GM08714 (cell line): Measurements from ENCODE around the gene FIBCD1.

Experiments
- H3K4me3 ChIP-seq: fragments of 200-500 bp; sonication (Bioruptor generic); 2 replicates; pipeline ENCODE4 v1.5.1; 2014; ENCODE audit warnings: mild to moderate bottlenecking, low read length, inconsistent platforms
- ZNF274 ChIP-seq: IDR thresholded peaks from 2 replicates; pipeline ENCODE4 v1.6.1; 2012; ENCODE audit warnings: mild to moderate bottlenecking, low read depth, low read length

Gene FIBCD1

GRCh38 chr9:130890870-130891687 is 48.0 kb downstream of the FIBCD1 start:
- TF ChIP-seq ZNF274 = no peak
- no peak overlapping the region for H3K4me3 ChIP-seq

GRCh38 chr9:130890124-130890523 is 48.9 kb downstream of the FIBCD1 start:
- no peak for TF ChIP-seq ZNF274
- H3K4me3 ChIP-seq = no peak overlapping the region

DNA sequence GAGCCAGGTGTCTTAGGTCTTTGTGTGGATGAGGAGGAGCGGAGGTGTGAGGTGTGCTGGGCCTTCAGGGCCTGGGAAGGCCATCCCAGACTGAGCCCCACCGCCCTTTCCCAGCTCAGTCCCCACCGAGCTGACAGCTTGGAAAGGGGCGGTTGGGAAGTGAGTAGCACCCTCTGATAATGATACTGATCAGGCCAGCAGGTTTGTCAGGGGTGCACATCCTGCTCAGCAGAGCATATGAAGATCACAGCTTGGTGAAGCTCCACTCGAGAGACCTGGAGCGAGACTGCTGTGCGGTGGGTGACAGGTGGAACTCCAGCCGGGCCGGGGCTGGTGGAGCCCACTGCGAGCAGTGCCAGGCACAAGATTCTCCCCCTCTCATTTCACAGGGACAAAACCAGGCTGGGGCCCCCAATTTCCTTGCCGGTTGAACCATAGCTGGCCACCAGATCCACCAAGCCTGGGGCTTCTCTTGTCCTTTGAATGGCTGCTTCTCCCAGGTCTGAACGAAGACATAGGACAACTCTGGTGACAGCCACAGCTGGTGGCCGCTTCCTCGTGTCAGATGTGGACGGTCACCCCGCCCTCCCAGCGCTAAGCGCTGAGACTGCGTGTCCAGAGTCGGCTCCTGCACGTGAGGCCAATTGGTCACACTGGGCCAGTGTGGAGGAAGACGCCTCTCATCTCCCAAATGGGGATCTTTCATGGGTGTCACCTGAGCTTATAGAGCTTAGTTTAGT is 50.7 kb downstream of the FIBCD1 start:
- H3K4me3 ChIP-seq = no peak overlapping the region
- no peak for TF ChIP-seq ZNF274

DNA sequence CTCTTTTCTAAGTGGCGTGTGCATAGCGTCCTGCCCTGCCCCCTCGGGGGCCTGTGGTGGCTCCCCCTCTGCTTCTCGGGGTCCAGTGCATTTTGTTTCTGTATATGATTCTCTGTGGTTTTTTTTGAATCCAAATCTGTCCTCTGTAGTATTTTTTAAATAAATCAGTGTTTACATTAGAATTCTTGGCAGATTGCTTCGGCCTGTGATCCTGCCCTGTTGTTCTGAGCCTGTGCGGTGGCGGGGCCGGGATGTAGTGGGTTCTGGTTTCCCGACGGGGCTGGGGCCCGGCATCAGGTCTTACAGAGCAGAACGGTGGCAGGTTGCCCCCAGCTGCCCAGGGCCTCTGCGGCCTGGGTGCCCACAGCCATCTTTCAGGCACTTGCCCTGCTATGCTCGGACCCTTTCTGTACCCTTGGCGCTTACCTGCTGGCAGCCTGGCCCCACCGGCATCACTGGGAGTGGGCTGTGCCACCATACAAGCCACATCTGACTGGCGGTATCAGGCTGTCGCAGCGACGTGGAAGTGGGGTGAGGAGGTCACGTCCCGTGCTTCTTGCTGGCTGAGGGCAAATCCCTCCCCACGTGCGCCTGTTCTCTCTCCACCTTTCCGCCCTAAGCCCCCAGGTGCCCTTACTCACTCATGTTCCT is 51.4 kb downstream of the FIBCD1 start:
- TF ChIP-seq ZNF274 = no peak
- H3K4me3 ChIP-seq = no peak overlapping the region

DNA sequence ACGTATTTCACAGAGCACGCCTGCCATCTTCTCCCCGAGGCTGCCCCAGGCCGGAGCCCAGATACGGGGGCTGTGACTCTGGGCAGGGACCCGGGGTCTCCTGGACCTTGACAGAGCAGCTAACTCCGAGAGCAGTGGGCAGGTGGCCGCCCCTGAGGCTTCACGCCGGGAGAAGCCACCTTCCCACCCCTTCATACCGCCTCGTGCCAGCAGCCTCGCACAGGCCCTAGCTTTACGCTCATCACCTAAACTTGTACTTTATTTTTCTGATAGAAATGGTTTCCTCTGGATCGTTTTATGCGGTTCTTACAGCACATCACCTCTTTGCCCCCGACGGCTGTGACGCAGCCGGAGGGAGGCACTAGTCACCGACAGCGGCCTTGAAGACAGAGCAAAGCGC is 52.1 kb downstream of the FIBCD1 start:
- H3K4me3 ChIP-seq = no peak overlapping the region
- no peak for TF ChIP-seq ZNF274

GRCh38 chr9:130885484-130886375 is 53.3 kb downstream of the FIBCD1 start:
- TF ChIP-seq ZNF274 = no peak
- H3K4me3 ChIP-seq = no peak overlapping the region

DNA sequence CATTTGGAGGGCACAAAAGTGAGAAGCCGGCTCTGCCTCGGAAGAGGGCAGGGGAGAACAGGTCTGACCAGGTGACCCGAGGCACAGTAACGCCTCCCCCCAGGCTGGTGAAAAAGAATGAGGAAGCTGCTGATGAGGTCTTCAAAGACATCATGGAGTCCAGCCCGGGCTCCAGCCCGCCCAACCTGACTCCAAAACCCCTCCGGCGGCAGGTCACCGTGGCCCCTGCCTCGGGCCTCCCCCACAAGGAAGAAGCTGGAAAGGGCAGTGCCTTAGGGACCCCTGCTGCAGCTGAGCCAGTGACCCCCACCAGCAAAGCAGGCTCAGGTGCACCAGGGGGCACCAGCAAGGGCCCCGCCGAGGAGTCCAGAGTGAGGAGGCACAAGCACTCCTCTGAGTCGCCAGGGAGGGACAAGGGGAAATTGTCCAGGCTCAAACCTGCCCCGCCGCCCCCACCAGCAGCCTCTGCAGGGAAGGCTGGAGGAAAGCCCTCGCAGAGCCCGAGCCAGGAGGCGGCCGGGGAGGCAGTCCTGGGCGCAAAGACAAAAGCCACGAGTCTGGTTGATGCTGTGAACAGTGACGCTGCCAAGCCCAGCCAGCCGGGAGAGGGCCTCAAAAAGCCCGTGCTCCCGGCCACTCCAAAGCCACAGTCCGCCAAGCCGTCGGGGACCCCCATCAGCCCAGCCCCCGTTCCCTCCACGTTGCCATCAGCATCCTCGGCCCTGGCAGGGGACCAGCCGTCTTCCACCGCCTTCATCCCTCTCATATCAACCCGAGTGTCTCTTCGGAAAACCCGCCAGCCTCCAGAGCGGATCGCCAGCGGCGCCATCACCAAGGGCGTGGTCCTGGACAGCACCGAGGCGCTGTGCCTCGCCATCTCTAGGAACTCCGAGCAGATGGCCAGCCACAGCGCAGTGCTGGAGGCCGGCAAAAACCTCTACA is 54.2 kb downstream of the FIBCD1 start:
- no peak overlapping the region for H3K4me3 ChIP-seq
- TF ChIP-seq ZNF274 = no peak

DNA sequence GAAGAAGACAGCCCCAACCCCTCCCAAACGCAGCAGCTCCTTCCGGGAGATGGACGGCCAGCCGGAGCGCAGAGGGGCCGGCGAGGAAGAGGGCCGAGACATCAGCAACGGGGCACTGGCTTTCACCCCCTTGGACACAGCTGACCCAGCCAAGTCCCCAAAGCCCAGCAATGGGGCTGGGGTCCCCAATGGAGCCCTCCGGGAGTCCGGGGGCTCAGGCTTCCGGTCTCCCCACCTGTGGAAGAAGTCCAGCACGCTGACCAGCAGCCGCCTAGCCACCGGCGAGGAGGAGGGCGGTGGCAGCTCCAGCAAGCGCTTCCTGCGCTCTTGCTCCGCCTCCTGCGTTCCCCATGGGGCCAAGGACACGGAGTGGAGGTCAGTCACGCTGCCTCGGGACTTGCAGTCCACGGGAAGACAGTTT is 54.9 kb downstream of the FIBCD1 start:
- no peak overlapping the region for H3K4me3 ChIP-seq
- no peak for TF ChIP-seq ZNF274

GRCh38 chr9:130883479-130883878 is 55.6 kb downstream of the FIBCD1 start:
- no peak overlapping the region for H3K4me3 ChIP-seq
- no peak for TF ChIP-seq ZNF274

- no peak for TF ChIP-seq ZNF274
- no peak overlapping the region for H3K4me3 ChIP-seq
Measured at GRCh38 chr9:130882696-130883225, 56.3 kb downstream of the FIBCD1 start.

- TF ChIP-seq ZNF274 = no peak
- no peak overlapping the region for H3K4me3 ChIP-seq
Measured at GRCh38 chr9:130881516-130881915, 57.5 kb downstream of the FIBCD1 start.

GRCh38 chr9:130880599-130881220 is 58.3 kb downstream of the FIBCD1 start:
- no peak for TF ChIP-seq ZNF274
- H3K4me3 ChIP-seq = no peak overlapping the region
